GM19397 (cell line): ENCODE measurements around the gene GSTM1.

ENCODE experiments used
- ATAC-seq: cut with Tn5 transposase; IDR thresholded peaks from one replicate; pipeline ENCODE4 v1.9.1; 2021; ENCODE audit warnings: mild to moderate bottlenecking, moderate library complexity; ENCODE audit not compliant: unreplicated experiment

GSTM1 gene

GRCh38 chr1:109726007-109726406 is 38.4 kb downstream of the GSTM1 start:
- no peak for ATAC-seq

GRCh38 chr1:109726728-109727373 is 39.2 kb downstream of the GSTM1 start:
- ATAC-seq = no peak

- ATAC-seq = no peak
Measured at GRCh38 chr1:109728870-109729269, 41.3 kb downstream of the GSTM1 start.

- ATAC-seq = no peak
Measured at GRCh38 chr1:109730666-109731065, 43.0 kb downstream of the GSTM1 start.

GRCh38 chr1:109732390-109732881 is 44.8 kb downstream of the GSTM1 start:
- no peak for ATAC-seq

GRCh38 chr1:109733236-109733870 is 45.7 kb downstream of the GSTM1 start:
- no peak for ATAC-seq

- ATAC-seq = peak; percentile 89
Measured at GRCh38 chr1:109739738-109740614, 52.4 kb downstream of the GSTM1 start.

- no peak for ATAC-seq
Measured at GRCh38 chr1:109740615-109741373, 53.2 kb downstream of the GSTM1 start, which contains the start of gene GSTM3. Gene GSTM3 (minus strand): TSS chr1:109741038. CDS start chr1:109740287, 751 bp downstream.
